GM19463 (cell line): ENCODE measurements around the gene DENND2A.
A peak's percentile ranks its signal among the peaks of the same experiment; 100 is the strongest.
"Not testable (repeated sequence)": the region's sequence is repeated elsewhere in the genome, so short reads cannot be mapped to it uniquely, and the experiment has no call there.

Experiments
- ATAC-seq: cut with Tn5 transposase; IDR thresholded peaks from one replicate; pipeline ENCODE4 v1.9.1; 2021; ENCODE audit warnings: mild to moderate bottlenecking, moderate library complexity; ENCODE audit not compliant: unreplicated experiment

DENND2A gene

GRCh38 chr7:140557069-140557468 is 83.5 kb downstream of the DENND2A start:
- ATAC-seq, result no peak

DNA sequence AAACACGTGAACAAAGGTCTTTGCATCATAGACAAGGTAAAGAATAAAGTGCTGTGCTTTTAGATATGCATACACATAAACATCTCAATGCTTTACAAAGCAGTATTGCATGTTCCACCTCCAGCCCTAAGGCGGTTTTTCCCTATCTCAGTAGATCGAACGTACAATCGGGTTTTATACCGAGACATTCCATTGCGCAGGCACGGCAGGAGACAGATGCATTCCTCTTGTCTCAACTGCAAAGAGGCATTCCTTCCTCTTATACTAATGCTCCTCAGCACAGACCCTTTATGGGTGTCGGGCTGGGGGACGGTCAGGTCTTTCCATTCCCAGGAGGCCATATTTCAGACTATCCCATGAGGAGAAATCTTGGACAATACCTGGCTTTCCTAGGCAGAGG is 87.4 kb downstream of the DENND2A start:
- ATAC-seq, result not testable (repeated sequence)

GRCh38 chr7:140552240-140552679 is 88.4 kb downstream of the DENND2A start:
- ATAC-seq, result no peak

DNA sequence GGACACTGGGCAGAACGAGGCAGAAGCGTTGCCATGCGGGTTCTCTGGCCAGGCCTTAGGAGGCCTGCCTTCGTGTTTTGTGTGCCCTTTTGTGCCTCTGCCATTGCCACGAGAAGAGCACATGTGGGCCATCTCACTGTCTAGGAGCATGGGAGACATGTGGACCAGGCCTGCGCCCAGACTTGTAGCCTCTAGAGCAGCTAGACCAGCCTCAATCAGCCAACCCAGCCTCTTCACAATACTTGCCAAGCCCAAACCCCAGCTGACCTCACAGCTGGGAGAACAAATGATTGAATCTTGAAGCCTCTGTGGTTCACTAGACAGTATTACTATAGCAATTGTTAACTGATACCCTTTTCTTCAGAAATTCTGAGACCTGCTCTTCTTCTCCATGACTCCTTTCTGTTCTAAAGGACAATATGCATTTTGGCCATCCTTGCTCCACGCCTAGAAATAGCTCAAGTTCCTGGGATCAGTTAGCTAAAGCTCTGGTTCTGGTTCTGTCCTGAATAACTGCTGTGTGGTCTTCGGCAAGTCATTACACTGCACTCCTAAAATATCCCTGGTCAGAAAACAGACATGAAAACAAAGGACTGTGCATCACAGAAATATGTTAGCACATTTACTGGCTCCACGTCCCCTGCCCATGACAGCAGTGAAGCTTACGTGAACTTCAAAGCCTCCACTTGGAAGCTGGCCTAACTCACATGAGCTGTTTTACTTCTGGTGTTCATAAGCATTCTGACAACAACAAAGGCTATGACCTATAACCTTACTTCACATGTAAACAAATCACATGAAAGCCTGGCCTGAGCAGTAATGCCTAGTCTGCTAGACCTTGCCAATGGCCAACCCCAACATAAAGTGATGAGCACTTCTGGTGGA is 89.0 kb downstream of the DENND2A start:
- ATAC-seq, result no peak

DNA sequence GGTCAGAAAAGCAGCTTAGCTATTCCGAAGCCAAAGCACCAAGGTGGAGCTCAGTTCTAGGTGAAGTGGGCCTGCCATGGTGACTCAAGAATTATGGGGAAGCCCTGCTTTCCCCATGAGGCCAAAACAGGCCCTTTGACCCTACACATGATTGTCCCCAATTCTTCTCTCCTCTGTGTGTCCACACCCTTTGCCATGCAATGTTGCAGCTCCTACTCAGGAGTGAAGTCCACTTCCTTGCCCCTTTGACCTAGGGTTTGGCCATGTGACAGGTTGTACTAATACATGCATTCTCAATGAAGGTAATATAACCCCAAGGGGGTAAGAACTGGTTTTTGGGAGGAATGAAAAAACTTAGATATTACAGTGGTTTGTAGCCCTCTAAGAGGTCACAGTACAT is 93.7 kb downstream of the DENND2A start:
- ATAC-seq, result no peak

- no peak for ATAC-seq
These were observed 96.2 kb downstream of the DENND2A start for GRCh38 chr7:140544388-140544826.

GRCh38 chr7:140542228-140542603 is 98.4 kb downstream of the DENND2A start:
- ATAC-seq, result no peak

DNA sequence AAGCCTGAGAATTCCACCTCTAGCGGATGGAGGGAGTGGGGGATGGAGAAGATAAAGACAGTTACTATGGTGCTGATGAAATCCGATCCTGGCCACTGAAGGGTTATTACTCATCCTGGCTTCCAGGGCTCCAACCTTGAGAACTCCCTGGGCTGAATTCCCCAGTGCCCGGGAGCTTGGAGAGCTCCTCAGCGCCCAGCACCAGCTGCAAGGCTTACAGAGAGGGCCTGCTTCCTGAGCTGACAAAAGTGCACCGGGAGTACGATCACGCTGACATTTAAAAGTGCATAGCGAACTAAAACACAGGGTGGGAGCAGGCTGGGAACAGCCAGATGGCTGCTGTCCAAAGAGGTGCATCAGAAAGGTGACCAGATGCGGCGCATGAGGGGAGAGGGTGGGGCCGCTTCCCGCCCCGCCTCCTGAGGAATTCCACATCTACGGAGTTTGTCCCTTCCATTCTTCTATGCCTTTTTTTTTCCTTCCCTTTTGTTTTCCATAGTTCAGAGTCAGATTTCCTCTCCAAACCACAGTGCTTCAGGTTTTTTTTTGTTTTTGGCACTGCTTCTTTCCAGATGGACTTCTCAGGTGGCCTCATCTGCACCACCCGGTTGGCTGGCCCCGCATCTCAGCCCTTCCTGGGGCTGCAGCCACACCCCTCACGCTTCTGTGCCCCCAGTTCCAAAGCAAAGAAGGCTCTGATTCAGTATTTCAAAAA is 98.9 kb downstream of the DENND2A start:
- no peak for ATAC-seq

DNA sequence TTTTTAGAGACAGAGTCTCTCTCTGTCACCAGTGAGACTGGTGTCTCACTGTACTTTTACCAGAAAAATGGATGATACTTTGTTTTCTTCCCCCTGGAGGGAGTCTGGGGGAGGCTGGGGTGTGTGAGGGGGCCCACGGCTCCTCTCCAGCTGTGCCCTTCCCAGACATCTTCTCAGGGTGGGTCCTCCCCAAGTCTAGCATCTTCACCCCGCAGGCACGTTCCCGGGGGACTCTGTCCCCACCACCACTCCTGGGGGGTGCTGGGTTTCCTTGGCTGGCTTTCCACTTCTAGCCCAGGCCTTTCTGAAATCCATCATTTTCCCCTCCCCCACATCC is 99.5 kb downstream of the DENND2A start:
- ATAC-seq, result no peak

DNA sequence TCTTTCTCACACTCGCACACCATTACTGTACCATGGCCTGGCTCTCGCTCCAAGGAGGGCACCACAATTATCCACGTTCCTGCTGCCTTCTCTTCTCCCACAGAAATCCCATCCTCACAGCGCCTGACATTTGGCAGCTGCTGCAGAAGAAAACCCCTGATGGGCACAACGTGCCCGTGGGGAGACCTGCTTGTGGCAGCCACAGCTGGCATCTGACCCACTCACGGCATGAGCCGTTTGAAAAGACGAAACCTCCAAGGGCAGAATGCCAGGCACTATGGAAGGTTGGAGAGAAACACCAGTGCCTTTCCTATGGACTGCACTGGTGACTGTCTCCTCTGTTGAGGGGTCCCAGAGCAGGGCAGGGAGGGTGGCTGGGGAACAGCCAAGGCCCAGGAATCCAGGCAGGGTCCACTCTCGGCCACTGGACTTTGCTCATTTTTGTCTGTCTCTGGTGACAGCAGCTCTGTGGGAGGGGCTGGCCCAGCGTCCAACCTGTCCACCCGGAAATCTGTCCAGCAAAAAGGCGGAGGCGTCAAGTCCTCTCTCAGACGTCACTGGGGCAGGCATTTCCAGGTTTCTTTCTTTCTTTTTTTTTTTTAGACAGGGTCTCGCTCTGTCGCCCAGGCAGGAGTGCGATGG is 100.4 kb downstream of the DENND2A start:
- no peak for ATAC-seq

- ATAC-seq, result no peak
These were observed 101.2 kb downstream of the DENND2A start for GRCh38 chr7:140539461-140539860.

GRCh38 chr7:140537750-140538482 is 102.7 kb downstream of the DENND2A start:
- ATAC-seq, result no peak

GRCh38 chr7:140534743-140535142 is 105.9 kb downstream of the DENND2A start:
- no peak for ATAC-seq

GRCh38 chr7:140533394-140533872 is 107.2 kb downstream of the DENND2A start:
- no peak for ATAC-seq

GRCh38 chr7:140529428-140529827 is 111.2 kb downstream of the DENND2A start:
- not testable (repeated sequence) for ATAC-seq

DNA sequence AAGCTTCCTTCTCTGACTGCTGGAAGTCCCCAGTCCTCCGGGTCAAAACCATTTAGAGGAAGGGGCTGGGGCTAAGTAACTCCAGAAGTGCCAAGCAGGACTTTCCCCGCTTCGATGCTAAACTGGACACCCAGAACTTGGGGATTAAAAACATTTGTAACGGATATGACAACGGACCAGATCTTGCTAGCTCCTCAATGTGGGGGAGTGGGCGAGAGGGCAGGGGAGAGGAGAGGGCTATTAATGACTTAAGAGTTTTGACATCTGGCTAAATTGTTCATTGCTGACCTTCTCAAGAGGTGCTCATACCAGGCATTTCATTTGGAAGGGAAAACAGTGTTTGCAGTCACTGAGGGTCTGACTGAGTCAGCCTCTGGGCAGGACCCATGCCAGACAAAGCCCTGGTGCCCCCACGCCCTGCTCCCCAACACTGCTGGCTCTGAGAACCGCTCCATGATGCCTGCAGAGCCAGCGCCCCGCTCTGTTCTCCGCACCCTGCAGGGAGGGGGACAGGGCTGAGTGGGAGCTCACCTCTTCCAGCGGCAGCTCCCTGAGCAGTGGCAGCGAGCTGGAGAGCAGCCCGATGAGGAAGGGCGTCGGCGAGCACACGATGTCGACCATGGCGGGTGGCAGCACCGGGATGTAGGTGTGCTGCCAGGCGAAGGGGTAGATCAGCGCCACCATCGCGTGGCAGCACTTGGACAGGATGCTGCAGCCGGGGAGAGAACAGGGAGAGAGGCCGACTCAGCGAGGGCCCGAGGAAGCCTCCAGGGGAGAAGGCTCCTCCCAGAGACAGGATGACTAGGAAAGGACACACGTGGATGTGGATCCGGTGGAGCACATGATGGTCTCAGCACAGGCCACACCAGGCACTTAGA is 113.6 kb downstream of the DENND2A start:
- ATAC-seq, result no peak

- peak; percentile 29 for ATAC-seq
These were observed 114.4 kb downstream of the DENND2A start for GRCh38 chr7:140526214-140526613.

GRCh38 chr7:140525743-140526142 is 114.9 kb downstream of the DENND2A start:
- peak; percentile 58 for ATAC-seq

GRCh38 chr7:140521421-140521820 is 119.2 kb downstream of the DENND2A start:
- no peak for ATAC-seq

- no peak for ATAC-seq
These were observed 121.6 kb downstream of the DENND2A start for GRCh38 chr7:140519007-140519399.
